Stimulated activated memory B cell treated with anti-CD40 and anti-IgM and Interleukin-4, amounts not matched to agents 10 μg/mL and 1 μg/mL and 100 μg/mL, for 72 hours (primary cell): ENCODE measurements around the gene RASL11B.

ENCODE experiments used
- ATAC-seq: fragments of 150-1000 bp; cut with Tn5 transposase; 2 replicates; pipeline ENCODE4 v1.10.0; 2021
- H3K27ac Mint-ChIP-seq: one replicate; pipeline ENCODE4 v1.8.0; 2022; ENCODE audit warnings: mild to moderate bottlenecking, mixed read lengths
- H3K27me3 Mint-ChIP-seq: one replicate; pipeline ENCODE4 v1.8.0; 2022; ENCODE audit warnings: mixed read lengths
- H3K36me3 Mint-ChIP-seq: one replicate; pipeline ENCODE4 v1.8.0; 2022; ENCODE audit warnings: mixed read lengths
- H3K4me1 Mint-ChIP-seq: one replicate; pipeline ENCODE4 v1.8.0; 2022; ENCODE audit warnings: mixed read lengths
- H3K4me3 Mint-ChIP-seq: one replicate; pipeline ENCODE4 v1.8.0; 2022; ENCODE audit warnings: mild to moderate bottlenecking, moderate library complexity, mixed read lengths
- H3K9me3 Mint-ChIP-seq: one replicate; pipeline ENCODE4 v1.8.0; 2022; ENCODE audit warnings: mixed read lengths

The RASL11B gene

GRCh38 chr4:52911684-52912294, 49.7 kb downstream of the RASL11B start:
- Mint-ChIP-seq H3K9me3 (no peaks in the 10 kb centered on the region), H3K27me3 (no peaks in the 10 kb centered on the region), H3K27ac (no peak overlapping the region), H3K36me3 (peaks cover 32% of the 10 kb centered on the region), H3K4me1 (no peaks in the 10 kb centered on the region), H3K4me3 (no peak overlapping the region)
- no peak for ATAC-seq

DNA sequence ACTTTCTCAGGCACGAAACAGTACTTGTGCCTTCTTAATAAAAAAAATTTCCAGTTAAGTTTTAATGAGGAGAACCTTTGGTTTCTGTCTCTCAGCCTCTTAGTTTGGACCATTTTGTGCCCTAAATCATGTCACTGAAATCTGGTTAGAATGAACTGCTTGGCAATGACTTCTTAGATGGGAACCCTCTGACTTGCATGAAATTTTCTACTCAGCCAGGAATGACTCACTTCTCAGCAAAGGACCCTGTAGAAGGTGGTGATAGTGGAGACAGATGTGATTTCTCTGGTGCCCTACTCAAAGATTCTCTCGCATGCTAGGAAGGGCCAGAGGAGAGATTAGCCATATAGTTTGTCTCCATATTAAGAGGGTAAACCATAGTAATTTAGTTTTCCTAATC, 50.5 kb downstream of the RASL11B start:
- Mint-ChIP-seq H3K27ac (no peak overlapping the region), H3K9me3 (no peaks in the 10 kb centered on the region), H3K4me3 (no peak overlapping the region), H3K27me3 (no peaks in the 10 kb centered on the region), H3K36me3 (peaks cover 24% of the 10 kb centered on the region), H3K4me1 (no peaks in the 10 kb centered on the region)
- no peak for ATAC-seq

GRCh38 chr4:52914051-52914605, 52.0 kb downstream of the RASL11B start:
- Mint-ChIP-seq H3K4me1 (no peaks in the 10 kb centered on the region), H3K27me3 (no peaks in the 10 kb centered on the region), H3K9me3 (no peaks in the 10 kb centered on the region), H3K4me3 (no peak overlapping the region), H3K27ac (no peak overlapping the region), H3K36me3 (peaks cover 15% of the 10 kb centered on the region)
- no peak for ATAC-seq

DNA sequence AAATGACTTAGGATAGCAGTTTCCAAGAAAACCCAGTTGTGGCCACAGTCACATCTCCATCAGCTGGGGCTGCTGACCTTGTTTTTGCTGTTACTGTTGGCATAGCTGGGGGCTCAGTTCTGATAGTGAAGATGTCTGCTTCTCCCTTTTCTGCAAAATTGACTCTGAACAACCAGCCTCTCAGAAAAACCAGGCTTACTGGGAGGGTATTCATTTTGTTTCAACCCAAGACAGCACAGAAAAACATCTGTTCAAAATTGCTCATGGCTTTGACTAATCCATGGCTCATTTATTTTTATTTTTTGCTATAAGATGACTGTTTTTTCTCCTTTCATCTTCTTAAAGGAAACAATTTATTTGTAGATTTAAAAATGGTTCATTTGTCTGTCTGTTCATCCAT, 53.1 kb downstream of the RASL11B start:
- no peaks in the 10 kb centered on the region for H3K4me1 Mint-ChIP-seq
- H3K27ac Mint-ChIP-seq = no peak overlapping the region
- no peaks in the 10 kb centered on the region for H3K9me3 Mint-ChIP-seq
- H3K27me3 Mint-ChIP-seq = no peaks in the 10 kb centered on the region
- H3K36me3 Mint-ChIP-seq = peaks cover 20% of the 10 kb centered on the region
- ATAC-seq = no peak
- H3K4me3 Mint-ChIP-seq = no peak overlapping the region

GRCh38 chr4:52915730-52916300, 53.7 kb downstream of the RASL11B start:
- Mint-ChIP-seq H3K9me3 (no peaks in the 10 kb centered on the region), H3K4me1 (no peaks in the 10 kb centered on the region), H3K27me3 (no peaks in the 10 kb centered on the region), H3K4me3 (no peak overlapping the region), H3K36me3 (peaks cover 26% of the 10 kb centered on the region), H3K27ac (no peak overlapping the region)
- no peak for ATAC-seq
